ENCODE results near the gene ZNF200.
A peak's percentile ranks its signal among the peaks of the same experiment; 100 is the strongest.

Gene ZNF200

DNA sequence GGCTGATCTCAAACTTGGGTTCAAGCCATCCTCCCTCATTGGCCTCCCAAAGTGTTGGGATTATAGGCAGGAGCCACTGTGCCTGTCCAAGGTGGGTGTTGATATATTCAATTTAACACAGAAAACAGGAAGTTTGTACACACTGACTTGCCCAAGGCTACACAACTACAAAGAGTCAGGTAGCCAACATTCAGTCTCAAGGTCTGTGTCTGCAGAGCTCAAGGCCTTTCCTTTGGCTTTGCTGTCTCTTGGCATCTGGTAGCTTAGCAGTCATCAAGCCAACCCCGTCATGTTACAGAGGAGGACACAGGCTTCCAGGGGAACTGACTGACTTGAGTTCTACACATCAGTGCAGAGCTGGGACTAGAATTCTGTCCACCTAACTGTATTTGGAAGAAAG lies 33.3 kb upstream of the ZNF200 start:
- Histone ChIP-seq H3K4me3 (ENCODE audit: low read length) (no peak overlapping the region), H3K4me1 (ENCODE audit: control insufficient read depth, low read length) (peaks cover 13% of the 10 kb centered on the region), H3K4me2 (ENCODE audit: low read length) (no peak overlapping the region), H3K79me2 (ENCODE audit: control insufficient read depth, low read length) (no peaks in the 10 kb centered on the region), H3K27me3 (ENCODE audit: control insufficient read depth, low read length) (no peaks in the 10 kb centered on the region), H3F3A (ENCODE audit: control insufficient read depth, insufficient read depth) (no peaks in the 10 kb centered on the region; the same call in 1 of the 2 replicates), H3K36me3 (ENCODE audit: control insufficient read depth, low read length) (0 out of 2 replicates have a peak, but pooled peaks cover 3% of the 10 kb centered on the region), H4K20me1 (ENCODE audit: control insufficient read depth, insufficient read depth, low read depth, low read length) (no peaks in the 10 kb centered on the region), H3K9me3 (ENCODE audit: control insufficient read depth, insufficient read depth, low read length) (peaks cover 5% of the 10 kb centered on the region), H3K27ac (ENCODE audit: low read depth, low read length) (no peak overlapping the region), H3K9me2 (replicated peaks; ENCODE audit: control insufficient read depth, low read length) (no peaks in the 10 kb centered on the region)
- TF ChIP-seq EZH2phosphoT487 (IDR thresholded peaks at IDR 0.05; ENCODE audit: borderline replicate concordance, low read length) (no peak), CTCF (IDR thresholded peaks at IDR 0.05; ENCODE audit: low read depth, low read length, poor library complexity, severe bottlenecking) (no peak)

DNA sequence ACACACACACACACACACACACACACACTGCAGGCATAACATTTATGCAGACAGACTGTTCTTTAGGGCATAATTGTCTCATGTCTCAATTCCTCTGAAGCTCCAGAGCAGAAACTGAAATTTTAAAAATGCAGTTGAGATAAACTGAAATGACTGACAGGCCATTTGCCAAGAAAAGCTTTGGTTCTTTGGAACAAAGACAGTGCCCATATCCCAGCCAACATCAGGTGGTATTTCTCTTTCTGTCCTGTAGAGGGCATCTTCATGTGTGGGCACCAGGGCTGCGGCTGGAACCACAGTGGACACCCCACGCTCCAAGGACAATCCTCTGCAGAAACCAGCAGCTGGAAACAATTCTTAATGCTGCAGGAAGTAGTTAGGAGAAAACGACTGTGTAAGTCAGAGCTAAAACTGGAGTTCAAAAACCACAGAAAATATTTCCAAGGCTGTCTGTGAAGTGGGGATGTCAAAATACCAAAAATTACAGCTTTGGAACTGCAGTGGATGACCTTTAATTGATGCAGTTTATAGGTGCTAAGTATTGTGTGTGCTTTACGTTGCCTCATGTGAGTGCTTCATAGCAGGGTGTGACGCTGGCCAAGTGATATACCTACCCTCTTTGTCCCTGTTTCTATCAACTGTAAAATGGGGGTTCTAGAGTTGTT lies 32.0 kb upstream of the ZNF200 start:
- no peaks in the 10 kb centered on the region; the same call in 1 of the 2 replicates for H3F3A ChIP-seq (ENCODE audit: control insufficient read depth, insufficient read depth)
- no peak overlapping the region for H3K4me3 ChIP-seq (ENCODE audit: low read length)
- TF ChIP-seq CTCF (IDR thresholded peaks at IDR 0.05; ENCODE audit: low read depth, low read length, poor library complexity, severe bottlenecking) (peak; percentile 71), EZH2phosphoT487 (IDR thresholded peaks at IDR 0.05; ENCODE audit: borderline replicate concordance, low read length) (no peak)
- no peak overlapping the region for H3K27ac ChIP-seq (ENCODE audit: low read depth, low read length)
- H3K36me3 ChIP-seq (ENCODE audit: control insufficient read depth, low read length), result 0 out of 2 replicates have a peak, but pooled peaks cover 3% of the 10 kb centered on the region
- no peaks in the 10 kb centered on the region for H4K20me1 ChIP-seq (ENCODE audit: control insufficient read depth, insufficient read depth, low read depth, low read length)
- H3K9me3 ChIP-seq (ENCODE audit: control insufficient read depth, insufficient read depth, low read length), result peaks cover 5% of the 10 kb centered on the region
- H3K4me1 ChIP-seq (ENCODE audit: control insufficient read depth, low read length), result peaks cover 16% of the 10 kb centered on the region
- no peak overlapping the region for H3K4me2 ChIP-seq (ENCODE audit: low read length)
- no peaks in the 10 kb centered on the region for H3K79me2 ChIP-seq (ENCODE audit: control insufficient read depth, low read length)
- no peaks in the 10 kb centered on the region for H3K9me2 ChIP-seq (replicated peaks; ENCODE audit: control insufficient read depth, low read length)
- no peaks in the 10 kb centered on the region for H3K27me3 ChIP-seq (ENCODE audit: control insufficient read depth, low read length)

GRCh38 chr16:3264137-3265036 lies 29.4 kb upstream of the ZNF200 start:
- H3K9me2 ChIP-seq (replicated peaks; ENCODE audit: control insufficient read depth, low read length), result no peaks in the 10 kb centered on the region
- TF ChIP-seq EZH2phosphoT487 (IDR thresholded peaks at IDR 0.05; ENCODE audit: borderline replicate concordance, low read length) (no peak), CTCF (IDR thresholded peaks at IDR 0.05; ENCODE audit: low read depth, low read length, poor library complexity, severe bottlenecking) (peak; percentile 27)
- peak overlapping the region; percentile 73 for H3K4me3 ChIP-seq (ENCODE audit: low read length)
- H3K27me3 ChIP-seq (ENCODE audit: control insufficient read depth, low read length), result no peaks in the 10 kb centered on the region
- peak overlapping the region; percentile 85 for H3K4me2 ChIP-seq (ENCODE audit: low read length)
- 0 out of 2 replicates have a peak, but pooled peaks cover 3% of the 10 kb centered on the region for H3K36me3 ChIP-seq (ENCODE audit: control insufficient read depth, low read length)
- H3K79me2 ChIP-seq (ENCODE audit: control insufficient read depth, low read length), result no peaks in the 10 kb centered on the region
- H3K27ac ChIP-seq (ENCODE audit: low read depth, low read length), result peak overlapping the region; percentile 60
- no peaks in the 10 kb centered on the region; the same call in 1 of the 2 replicates for H3F3A ChIP-seq (ENCODE audit: control insufficient read depth, insufficient read depth)
- peaks cover 16% of the 10 kb centered on the region for H3K4me1 ChIP-seq (ENCODE audit: control insufficient read depth, low read length)
- no peaks in the 10 kb centered on the region for H4K20me1 ChIP-seq (ENCODE audit: control insufficient read depth, insufficient read depth, low read depth, low read length)
- H3K9me3 ChIP-seq (ENCODE audit: control insufficient read depth, insufficient read depth, low read length), result peaks cover 5% of the 10 kb centered on the region
